ENCODE data around the gene RASA2. TPM values are rescaled to one million over a fixed set of nuclear protein-coding genes. Genes with fewer than 3 reads are reported as not detected.

RASA2 gene
- total and polyA plus RNA-seq, 9 of the 15 experiments (the other 6 are each of a cell fraction or from before 2014, with no cell fraction given), result 2.0 to 12.8 (median 9.5) TPM

DNA sequence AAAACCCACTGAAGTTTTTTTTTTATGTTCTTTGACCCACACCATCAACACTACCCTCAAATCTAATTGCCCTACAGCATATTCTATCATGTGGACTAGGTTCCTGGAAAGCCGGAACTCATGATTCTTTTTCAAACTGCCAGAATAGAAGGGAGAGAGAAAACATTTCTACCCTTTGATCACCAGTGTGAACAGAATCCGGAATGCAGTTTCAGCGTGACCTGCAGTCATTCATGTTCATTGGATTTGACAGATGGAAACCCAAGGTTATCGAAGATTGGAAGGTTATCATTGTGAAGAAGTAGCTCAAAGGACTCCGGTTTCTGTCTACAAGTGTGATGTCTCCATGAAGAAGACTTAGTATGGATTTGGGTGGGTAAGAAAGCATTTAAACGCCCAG lies 39.4 kb upstream of the RASA2 start:
- peaks cover 4% of the 10 kb centered on the region; the same call in 1 of the 2 replicates for H3K9me3 ChIP-seq (replicated peaks; ENCODE audit: control insufficient read depth, insufficient read depth, low read depth, low read length)
- H4K20me1 ChIP-seq (replicated peaks; ENCODE audit: control insufficient read depth, insufficient read depth, low read length), result no peaks in the 10 kb centered on the region
- FAIRE-seq (no peak), ATAC-seq (no peak), DNase-seq (ENCODE audit: extremely low read depth in 1 of 4, low spot score in 3 of 4) (no peak)
- H3K36me3 ChIP-seq (ENCODE audit: control insufficient read depth, insufficient read depth, low read length), result peaks cover 28% of the 10 kb centered on the region
- intact Hi-C loops (cut with micrococcal nuclease), result no loop called here
- no peak overlapping the region for H3K27ac ChIP-seq (ENCODE audit: extremely low read depth, low read depth, low read length)
- H3K4me3 ChIP-seq, result no peak overlapping the region
- H3K9me1 ChIP-seq (ENCODE audit: control insufficient read depth, insufficient read depth, low read length), result no peaks in the 10 kb centered on the region
- no peak overlapping the region for H3K4me2 ChIP-seq (ENCODE audit: insufficient read depth, low read length)
- CTCF ChIA-PET (ENCODE audit: low intra/inter-chr PET ratio), result no interaction called here
- H3K4me1 ChIP-seq (replicated peaks in 1 of 2; ENCODE audit: control insufficient read depth in 2 of 2, insufficient read depth in 2 of 2, low read length in 2 of 2), result peaks cover 8 to 20% of the 10 kb centered on the region in 2 experiments; a peak in 4 of 5 replicates
- H3K27me3 ChIP-seq (ENCODE audit: control insufficient read depth in 2 of 2, insufficient read depth in 2 of 2, low read length in 2 of 2), result no peaks in the 10 kb centered on the region
- H3K79me2 ChIP-seq (ENCODE audit: control insufficient read depth, insufficient read depth, low read length), result no peaks in the 10 kb centered on the region
- TF ChIP-seq ZNF217 (CRISPR knock-in tag; IDR thresholded peaks at IDR 0.05) (no peak), PRMT5 (CRISPR knock-in tag; IDR thresholded peaks at IDR 0.05) (no peak), RBM34 (IDR thresholded peaks at IDR 0.05; ENCODE audit: borderline replicate concordance, insufficient read depth, low read length) (no peak), HDAC3 (IDR thresholded peaks at IDR 0.05; ENCODE audit: borderline replicate concordance, partially characterized antibody) (no peak), NFRKB (IDR thresholded peaks at IDR 0.05; ENCODE audit: low read depth) (no peak), PRPF4 (IDR thresholded peaks at IDR 0.05; ENCODE audit: insufficient read depth, low read depth, low read length, poor library complexity, severe bottlenecking) (no peak), ZNF3 (CRISPR knock-in tag; IDR thresholded peaks at IDR 0.05) (no peak), OTX1 (CRISPR knock-in tag; IDR thresholded peaks at IDR 0.05) (no peak), TEAD4 (IDR thresholded peaks at IDR 0.05; ENCODE audit: low read length) (no peak), TEAD4 (CRISPR knock-in tag; IDR thresholded peaks at IDR 0.05; ENCODE audit: borderline replicate concordance) (no peak), PURB (CRISPR knock-in tag; IDR thresholded peaks at IDR 0.05; ENCODE audit: low read depth) (no peak), HNRNPUL1 (IDR thresholded peaks at IDR 0.05; ENCODE audit: low read length) (no peak), MTA2 (IDR thresholded peaks at IDR 0.05; ENCODE audit: low read depth) (no peak)
- TF ChIP-seq, protein P1, sequence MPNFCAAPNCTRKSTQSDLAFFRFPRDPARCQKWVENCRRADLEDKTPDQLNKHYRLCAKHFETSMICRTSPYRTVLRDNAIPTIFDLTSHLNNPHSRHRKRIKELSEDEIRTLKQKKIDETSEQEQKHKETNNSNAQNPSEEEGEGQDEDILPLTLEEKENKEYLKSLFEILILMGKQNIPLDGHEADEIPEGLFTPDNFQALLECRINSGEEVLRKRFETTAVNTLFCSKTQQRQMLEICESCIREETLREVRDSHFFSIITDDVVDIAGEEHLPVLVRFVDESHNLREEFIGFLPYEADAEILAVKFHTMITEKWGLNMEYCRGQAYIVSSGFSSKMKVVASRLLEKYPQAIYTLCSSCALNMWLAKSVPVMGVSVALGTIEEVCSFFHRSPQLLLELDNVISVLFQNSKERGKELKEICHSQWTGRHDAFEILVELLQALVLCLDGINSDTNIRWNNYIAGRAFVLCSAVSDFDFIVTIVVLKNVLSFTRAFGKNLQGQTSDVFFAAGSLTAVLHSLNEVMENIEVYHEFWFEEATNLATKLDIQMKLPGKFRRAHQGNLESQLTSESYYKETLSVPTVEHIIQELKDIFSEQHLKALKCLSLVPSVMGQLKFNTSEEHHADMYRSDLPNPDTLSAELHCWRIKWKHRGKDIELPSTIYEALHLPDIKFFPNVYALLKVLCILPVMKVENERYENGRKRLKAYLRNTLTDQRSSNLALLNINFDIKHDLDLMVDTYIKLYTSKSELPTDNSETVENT (CRISPR knock-in tag; IDR thresholded peaks at IDR 0.05), result no peak
- TF ChIP-seq, protein P2, sequence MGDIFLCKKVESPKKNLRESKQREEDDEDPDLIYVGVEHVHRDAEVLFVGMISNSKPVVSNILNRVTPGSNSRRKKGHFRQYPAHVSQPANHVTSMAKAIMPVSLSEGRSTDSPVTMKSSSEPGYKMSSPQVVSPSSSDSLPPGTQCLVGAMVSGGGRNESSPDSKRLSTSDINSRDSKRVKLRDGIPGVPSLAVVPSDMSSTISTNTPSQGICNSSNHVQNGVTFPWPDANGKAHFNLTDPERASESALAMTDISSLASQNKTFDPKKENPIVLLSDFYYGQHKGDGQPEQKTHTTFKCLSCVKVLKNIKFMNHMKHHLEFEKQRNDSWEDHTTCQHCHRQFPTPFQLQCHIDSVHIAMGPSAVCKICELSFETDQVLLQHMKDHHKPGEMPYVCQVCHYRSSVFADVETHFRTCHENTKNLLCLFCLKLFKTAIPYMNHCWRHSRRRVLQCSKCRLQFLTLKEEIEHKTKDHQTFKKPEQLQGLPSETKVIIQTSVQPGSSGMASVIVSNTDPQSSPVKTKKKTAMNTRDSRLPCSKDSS (IDR thresholded peaks at IDR 0.05; ENCODE audit: low read depth, partially characterized antibody), result no peak
- H2AFZ ChIP-seq (ENCODE audit: low read depth, low read length), result no peak overlapping the region
- no TSS peak for BruUV-seq (replicated peaks)
- 68% methylated on average over 6 of the region's 6 CpGs for WGBS (ENCODE audit: insufficient coverage, low coverage, missing lambda C conversion rate)
- in situ Hi-C loops (cut with MboI), result no loop called here
- POLR2A ChIA-PET, result no interaction called here
- no peak overlapping the region for H3K9ac ChIP-seq (ENCODE audit: insufficient read depth in 1 of 2, low read depth in 2 of 2, low read length in 2 of 2)

Data from K562 (cell line).